ENCODE results near the gene UGT1A5. TPM values are rescaled to one million over a fixed set of nuclear protein-coding genes. Genes with fewer than 3 reads are reported as not detected.

The UGT1A5 gene
- polyA plus RNA-seq, 5 donors: not detected

DNA sequence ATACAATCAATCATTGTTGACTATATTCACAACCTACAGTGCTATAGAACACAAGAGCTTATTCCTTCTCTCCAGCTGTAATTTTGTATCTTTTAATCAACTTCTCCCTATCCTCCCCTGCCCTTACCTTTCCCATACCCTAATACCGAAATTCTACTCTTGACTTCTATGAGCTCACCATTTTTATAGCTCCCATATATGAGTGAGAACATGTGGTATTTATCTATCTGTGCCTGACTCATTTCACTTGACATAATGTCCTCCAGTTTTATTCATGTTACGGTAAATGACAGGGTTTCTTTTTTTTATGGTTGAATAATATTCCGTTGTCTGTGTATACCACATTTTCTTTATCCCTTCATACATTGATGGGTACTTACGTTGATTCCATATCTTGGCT is 68.1 kb downstream of the UGT1A5 start:
- no peak for DNase-seq

DNA sequence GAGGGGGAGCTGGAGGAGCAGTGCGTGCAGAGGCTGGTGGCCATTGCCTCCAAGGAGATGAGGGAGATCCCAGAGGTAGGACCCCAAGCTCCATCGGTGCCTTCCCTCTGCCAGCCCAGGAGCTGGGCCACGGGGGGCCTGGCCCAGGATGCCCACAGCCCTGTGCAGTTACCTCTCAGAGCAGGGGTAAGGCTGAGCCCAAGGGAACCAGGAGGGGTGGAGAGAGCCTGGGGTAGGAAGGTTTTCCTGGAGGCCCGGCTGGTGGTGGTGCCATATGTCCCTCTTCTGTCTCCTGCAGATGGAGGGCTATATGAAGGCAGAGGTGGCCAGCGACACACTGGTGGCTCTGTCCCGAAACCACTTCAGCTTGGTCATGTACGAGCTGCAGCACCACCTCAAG is 76.8 kb downstream of the UGT1A5 start:
- no peak for DNase-seq

DNA sequence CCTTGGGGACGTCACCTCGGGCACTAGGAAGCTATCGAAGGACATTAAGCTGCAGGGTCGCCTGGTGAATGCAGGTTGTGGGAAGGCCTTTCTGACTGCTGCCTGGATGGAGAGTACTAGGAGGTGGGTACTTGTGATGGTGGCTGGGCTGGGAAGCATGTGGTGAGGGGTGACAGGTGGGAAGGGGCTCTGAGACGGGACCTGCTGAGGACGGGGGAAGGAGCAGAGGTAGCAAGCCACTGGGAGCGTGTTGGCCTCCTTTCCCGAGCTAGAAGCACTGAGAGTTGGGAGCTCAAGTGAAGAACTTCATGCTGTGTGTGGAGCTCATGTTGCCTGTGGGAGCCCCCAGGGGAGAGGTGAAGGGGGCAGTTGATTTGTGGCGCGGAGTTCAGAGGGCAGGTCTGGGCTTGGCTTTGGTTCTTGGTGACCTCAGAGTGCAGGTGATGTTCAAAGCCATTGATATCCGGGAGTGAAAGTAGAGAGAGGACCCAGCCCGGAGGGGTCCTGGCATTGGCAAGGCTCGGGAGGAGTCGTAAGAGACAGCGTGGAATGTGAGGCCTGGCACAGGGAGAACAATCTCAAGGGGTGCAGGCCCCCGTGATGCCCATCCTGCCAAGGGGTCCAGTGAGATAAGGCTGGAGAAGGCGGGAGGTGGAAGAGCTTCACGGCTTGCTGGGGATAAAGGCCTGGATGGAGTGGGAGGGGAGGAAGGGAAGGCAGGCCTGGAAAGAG is 78.6 kb downstream of the UGT1A5 start:
- no peak for DNase-seq

DNA sequence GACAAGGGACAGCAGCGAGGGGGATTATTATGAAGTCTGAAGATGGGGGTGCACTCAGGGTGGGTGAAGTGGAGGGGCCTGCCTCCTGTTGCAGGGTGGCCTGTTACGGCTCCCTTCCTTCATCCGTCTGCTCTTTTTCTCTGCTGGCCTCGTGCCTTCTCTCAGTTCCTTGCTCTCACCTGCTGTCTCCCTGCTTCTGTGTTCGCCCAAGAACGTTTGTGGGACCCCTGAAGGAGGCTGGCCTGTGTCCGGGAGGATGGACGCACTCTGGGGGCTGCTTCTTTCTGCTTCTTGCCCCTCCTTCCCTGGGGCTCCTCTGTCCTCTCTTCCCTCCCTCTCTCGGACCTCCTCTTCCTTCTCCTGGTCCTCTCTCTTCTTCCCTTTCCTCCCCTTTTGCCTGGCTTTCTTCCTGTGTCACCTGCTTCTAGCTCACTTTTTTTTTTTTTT is 79.2 kb downstream of the UGT1A5 start:
- no peak for DNase-seq

DNA sequence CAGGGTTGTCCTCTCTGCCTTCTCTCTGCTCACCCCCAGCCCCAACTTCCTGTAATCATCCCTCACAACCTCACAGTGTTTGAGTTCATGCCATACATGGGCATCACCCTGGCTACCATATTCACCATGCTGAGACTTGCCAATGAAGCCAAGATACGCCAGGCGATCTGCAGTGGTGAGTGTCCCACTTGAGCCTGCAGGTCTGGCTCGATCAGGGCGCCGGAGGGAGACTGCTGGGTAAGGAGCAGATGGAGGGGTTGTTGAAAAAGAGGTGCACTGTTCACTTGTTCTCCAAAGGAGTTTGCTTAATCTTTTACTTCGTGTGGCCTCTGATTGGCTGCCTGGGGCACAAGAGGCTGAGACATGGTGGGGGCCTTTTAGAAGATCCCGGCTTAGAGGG is 80.0 kb downstream of the UGT1A5 start:
- no peak for DNase-seq

DNA sequence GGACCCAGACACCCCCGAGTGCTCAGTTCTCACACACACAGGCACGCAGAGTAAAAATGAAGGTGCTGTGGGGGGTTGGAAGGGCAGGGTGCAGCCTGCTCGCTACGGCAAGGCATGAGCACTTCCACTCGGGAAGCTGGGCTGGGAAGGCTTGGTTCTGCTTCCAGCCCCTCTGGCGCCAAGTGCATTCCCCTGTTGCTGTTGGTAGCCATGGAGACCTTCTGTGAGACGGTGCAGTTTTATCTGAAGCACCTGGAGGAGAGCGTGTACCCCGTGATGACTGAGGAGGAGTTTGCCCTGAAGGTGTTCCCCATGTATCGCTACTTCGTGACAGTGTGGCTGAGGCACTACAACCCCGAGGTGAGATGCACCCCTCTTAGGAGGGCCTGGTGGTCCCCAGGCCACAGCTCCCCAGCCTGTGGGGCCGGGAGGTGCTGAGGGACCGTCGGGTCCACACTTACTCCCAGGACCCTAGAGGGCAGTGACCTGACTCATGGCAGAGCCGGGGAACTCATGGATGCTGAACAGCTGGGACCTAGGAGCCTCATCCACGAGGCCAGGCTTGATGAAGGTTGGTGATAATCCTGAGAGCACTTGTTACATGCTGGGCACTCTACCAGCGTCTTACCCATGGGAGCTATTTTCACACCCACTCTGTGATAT is 80.9 kb downstream of the UGT1A5 start:
- peak; percentile 25 to 26 for DNase-seq

DNA sequence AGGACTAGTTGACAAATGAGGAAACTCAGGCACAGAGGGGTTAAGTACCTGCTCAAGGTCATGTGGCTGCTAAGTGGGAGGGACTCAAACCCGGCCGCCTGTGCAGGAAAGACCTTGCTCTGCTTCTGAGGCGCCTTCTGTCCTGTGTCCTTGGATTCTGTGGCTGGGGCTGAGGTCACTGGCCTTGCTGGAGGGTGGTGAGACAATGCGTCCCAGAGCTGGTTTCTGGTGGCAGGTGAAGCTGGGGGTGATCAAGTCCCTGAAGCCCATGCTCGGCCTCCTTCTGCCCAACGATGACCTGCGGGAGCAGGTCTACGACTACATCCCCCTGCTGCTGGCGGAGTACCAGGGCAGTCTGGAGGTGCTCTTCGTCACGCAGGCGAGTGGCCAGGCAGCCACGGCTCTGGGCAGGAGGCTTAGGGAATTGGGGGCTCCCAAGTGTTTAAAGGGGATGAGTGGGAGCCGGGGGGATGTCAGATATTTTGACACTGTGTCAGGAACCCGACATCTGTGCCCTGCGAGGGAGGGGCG is 81.5 kb downstream of the UGT1A5 start:
- no peak for DNase-seq

DNA sequence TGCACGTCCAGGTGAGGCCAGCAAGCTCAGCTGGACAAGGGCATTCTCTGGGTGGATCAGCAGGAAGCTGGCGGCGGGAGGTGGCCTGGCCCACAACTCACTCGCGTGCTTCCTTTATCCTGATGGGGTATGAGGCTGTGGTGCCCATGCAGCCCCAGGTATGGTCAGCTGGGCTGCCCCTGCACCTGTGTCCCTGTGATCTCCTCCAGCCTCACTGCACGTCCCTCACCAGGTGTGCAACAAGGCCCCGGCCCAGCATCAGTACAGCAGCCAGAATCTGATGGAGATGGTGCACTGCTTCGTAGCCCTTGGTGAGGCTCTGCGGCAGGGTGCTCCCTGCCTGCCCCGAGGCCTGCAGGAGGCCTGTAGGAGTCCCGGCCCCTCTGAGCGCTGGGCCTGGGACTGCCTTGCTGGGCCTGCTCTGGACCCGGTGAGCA is 83.0 kb downstream of the UGT1A5 start:
- no peak for DNase-seq

DNA sequence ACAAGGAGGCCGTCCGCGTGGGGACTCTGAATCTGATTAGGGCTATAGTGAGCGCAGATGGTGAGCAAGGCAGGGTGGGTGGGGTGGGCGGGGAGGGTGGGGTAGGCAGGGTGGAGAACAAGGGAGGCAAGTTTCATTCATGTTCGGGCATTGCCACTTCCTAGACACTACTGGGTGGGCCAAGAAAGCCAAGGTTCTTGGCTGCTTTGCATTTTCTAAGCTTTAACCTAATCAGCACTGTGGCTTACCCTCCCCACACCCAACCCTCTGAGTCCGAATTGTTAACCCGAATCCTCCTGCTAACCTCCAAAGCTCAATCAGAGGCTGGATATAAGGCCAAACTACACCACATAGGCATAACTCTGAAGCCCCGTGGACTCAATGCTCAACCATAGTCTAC is 83.5 kb downstream of the UGT1A5 start:
- DNase-seq: no peak

DNA sequence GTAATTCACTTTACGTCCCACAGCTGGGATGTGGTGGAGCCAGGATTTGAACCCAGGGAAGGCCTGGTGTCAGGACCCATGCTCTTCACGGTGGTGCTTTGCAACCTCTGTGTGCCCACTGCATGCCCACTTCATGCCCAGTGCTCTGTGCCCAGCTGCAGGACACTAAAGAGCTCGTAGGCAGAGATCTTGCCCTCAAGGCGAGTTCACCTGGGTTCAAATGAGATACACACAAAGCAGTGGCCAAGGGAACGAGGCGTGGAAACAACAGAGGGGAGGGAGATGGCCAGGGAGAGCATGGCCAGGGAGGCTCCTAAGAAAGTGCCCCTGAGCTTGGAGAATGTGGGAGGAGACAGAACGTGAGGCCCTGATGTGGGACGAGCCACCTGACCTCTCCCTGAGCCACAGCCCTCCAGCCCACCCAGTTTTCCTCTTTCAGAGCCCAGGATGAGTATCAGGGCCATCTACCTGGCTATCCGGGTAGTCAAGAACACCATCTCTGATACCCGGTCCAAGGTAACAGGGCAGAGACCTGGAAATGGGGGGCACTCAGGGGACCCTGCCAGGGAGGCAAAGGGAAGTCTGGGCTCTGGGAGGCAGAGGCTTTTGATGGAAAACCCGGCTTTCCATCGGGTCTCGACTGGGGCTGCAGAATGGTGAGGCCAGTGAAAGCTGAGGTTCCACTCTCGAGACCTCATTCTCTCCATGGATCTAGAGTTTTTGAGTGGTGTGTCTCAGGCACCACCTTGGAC is 85.8 kb downstream of the UGT1A5 start:
- no peak for DNase-seq

DNA sequence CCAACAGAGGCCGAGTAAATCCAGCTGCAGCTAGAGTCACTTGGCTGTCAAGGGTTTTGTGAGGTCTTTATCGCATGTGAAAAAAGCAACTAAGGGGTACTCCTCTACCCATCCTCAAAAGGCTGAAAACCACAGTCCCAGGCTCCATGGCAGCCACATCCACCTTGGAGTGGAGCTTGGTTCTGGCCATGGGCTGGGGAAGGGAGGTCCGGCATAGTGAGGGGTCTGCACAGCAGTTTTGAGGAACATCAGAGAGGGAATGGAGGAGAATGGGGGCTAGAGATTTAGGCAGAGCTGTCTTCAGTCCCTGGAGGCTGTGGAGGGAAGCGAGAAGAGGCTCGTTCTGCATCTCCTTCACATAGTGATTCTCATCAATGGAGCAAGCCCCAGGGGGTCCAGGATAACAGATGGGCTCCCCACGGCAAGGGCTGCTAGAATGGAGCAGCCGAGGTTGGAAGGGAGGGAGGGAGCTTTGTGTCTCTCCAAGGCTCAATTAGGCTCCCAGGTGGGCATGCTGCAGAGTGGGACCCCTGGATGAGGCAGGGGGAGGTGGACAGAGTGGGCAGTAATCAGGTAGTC is 86.5 kb downstream of the UGT1A5 start:
- DNase-seq: no peak

DNA sequence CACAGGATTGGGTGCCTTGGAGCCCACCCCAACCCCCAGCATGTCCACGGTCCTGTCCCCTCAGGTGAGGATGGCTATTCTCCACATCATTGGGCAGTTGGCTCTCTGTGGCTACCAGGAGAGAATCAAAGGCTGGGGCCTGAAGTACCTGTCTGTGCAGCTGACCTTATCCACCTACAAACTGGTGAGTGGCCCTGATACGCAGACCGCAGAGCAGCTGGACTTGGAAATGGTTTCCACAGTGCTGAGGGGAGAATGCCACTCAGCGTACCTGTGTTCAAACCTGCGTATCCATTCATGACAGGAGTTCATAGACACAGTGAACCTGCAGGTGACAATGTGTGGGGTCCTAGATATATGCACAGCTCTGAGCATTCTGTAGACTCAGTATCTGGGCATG is 87.0 kb downstream of the UGT1A5 start:
- no peak for DNase-seq

DNA sequence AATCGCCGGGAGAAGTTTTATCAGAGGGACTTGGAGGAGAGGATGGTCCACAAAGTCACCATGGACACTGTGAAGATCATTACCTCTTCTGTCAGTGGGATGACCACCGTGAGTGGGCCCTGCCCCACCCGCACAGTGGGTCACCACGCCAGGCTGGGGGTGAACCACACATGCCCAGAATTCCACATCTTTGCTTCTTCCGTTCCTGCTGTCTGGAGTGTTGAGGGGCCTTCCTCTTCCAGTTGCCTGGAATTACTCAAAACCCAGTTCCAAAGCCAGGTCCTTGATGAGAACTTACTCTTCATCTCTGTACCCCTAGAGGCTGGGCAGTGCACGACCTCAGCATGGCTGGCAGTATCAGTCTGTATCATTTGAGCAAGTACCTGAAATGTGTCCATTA is 87.5 kb downstream of the UGT1A5 start:
- no peak for DNase-seq

DNA sequence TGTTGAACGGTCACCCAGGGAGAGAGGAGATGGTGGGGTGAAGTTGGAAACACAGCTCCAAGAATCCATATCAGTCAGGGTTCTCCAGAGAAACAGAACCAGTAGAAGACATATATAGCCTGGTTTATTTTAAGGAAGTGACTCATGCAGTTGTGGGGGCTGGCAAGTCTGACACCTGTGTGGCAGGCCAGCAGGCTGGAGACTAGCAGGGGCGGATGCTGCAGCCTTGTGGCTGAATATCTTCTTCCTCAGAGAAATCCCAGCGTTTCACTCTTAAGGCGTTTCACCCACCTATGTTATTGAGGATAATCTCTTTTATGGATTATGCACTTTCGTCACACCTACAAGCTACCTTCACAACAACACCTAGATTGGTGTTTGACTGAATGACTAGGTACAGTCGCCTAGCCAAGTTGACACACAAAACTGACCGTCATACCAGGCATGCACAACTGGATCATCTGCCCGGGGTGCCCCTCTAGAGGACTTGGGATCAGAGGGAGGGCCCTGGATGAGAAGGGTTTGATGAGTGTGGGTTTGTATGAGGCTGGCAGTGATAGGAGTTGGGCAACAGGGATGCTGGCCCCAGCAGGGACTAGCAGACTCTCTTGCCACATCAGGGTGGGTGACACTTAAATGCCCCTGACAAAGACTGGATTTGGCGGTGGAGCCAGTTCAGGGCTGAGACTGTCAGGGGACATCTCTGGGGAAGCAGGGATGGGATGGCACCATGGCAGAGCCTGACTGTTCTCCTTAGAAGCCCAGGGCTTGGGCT is 88.8 kb downstream of the UGT1A5 start:
- no peak for DNase-seq

DNA sequence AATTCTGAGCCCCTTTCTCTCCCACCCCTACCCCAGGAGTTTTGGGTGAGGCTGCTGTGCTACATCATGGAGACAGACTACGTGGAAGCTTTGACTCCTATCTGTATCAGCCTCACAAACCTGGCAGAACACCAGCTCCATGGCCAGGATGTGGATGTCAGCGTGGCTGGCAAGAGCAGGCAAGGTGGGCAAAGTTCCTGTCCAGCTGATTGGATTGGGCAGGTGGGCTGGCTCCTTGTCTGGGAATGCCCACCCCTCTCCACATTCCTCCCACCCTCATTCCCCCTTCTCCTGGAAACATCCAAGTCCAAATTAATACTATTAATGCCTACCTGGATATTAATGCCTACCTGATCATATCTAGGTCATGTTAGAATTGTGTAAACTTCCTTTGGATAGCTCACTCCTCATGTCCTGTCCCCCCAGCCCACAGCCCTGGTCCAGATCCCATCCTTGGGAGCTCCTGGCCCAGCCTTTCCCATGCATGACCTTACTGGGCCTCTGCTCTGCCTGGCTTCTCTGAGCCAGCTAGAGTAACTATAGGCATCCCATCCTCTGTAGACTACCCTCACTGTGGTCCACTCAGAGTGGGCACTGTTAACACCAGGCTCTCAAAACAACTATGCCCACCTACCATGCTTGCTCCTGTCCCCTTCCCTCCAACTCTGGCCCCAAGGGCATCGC is 89.6 kb downstream of the UGT1A5 start:
- no peak for DNase-seq

DNA sequence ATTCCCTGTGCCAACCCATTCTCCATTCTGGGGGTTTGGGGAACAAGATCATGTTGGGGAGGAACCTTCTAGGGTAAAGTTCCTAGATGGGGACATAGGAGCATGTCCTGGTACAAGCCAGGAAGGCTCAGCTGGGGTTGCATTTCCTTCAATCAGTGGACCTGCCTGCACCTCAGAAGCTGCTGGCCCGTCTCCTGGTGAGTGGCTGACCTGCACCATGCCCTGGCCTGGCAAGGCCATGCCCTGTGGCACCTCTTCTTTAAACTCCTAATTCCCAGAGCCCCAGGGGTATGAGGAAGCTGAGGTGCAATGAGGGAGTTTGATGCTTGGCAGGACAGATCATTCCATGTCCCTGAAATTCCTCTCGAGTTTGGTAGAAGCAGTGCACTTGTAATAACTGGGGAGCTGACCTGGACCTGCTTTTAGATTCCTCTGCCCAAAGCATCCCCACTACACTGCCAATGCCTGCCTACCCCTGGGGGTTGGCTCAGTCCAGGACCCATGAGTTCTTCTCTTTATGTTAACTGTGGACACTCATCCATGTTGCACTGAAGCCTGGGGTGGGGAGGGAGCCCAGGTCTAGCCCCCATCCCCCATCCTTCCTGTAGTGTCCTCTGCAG is 90.7 kb downstream of the UGT1A5 start:
- no peak for DNase-seq

DNA sequence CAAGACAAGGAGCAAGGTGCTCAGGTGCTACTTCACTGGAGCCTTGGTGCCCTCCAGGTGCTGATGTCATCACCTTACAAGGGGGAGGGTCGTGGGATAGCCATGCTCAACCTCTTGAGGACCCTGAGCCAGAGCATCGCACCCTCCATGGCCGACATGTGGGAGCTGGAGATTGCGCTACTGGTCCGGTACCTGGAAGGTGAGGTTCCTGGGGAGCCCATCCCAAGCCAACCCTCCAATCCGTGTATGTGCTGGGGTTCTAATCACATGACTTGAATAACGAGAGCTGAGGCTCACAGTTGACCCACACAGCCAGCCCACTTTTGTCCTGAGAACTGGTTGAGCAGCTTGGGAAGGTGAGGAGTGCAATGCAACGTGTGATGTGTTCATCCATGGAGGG is 91.3 kb downstream of the UGT1A5 start:
- DNase-seq: no peak

DNA sequence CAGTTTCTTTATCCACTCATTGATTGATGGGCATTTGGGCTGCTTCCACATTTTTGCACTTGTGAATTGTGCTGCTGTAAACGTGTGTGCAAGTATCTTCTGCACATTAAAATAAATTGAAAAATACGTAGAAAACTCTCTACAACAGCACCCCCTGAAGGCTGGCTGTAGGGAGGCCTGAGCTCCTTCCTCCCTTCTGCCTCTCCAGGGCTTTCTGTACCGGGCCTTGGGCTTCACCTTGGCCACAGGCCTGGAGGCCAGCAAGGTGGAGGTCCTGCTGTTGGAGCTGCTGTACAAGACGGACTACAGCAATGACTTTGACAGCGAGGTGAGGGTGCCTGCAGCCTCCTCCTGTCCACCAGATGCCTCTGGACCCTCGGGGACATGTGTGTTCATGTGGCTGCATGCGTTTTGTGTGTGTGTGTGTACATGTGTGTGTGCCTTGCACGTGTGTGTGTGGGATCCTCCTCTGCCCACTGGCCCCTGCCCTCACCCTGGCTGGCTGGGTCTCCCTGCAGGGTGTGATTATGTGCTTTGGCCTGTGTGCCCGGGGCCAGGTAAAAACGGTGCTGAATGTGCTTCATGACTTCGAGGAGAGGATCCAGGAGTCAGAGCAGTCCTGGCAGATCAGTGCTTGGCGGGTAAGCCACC is 94.6 kb downstream of the UGT1A5 start:
- DNase-seq: no peak
